ENCODE results near the gene HNF1B.

GRCh38 chr17:37764383-37764782 lies 19.5 kb upstream of the HNF1B start:
- no peak for TF ChIP-seq POLR2A (IDR thresholded peaks at IDR 0.05)
- no peak for TF ChIP-seq CTCF (IDR thresholded peaks at IDR 0.05)

All from right lobe of liver (tissue), 4 donors.